Measurements from ENCODE around the gene MYCBP2. TPM values are rescaled to one million over a fixed set of nuclear protein-coding genes. Genes with fewer than 3 reads are reported as not detected.
"Not testable (repeated sequence)": the region's sequence is repeated elsewhere in the genome, so short reads cannot be mapped to it uniquely, and the experiment has no call there.

The MYCBP2 gene
- total and polyA plus RNA-seq, 4 donors: 23.2 to 130 (median 57.9) TPM

- no peak overlapping the region for H3K9ac ChIP-seq (ENCODE audit: insufficient read depth in 1 of 2, low read length in 2 of 2)
- WGBS, 2 donors: 40 to 70% methylated on average over 3 of the region's 3 CpGs
Observed at GRCh38 chr13:77298426-77298825, 28.5 kb downstream of the MYCBP2 start.

GRCh38 chr13:77291774-77292173, 35.1 kb downstream of the MYCBP2 start:
- H3K4me3 ChIP-seq: no peak overlapping the region
- WGBS, 2 donors: 68% methylated on average over 4 of the region's 4 CpGs
- no peaks in the 10 kb centered on the region for H3K4me1 ChIP-seq (ENCODE audit: control insufficient read depth in 5 of 5, insufficient read depth in 5 of 5, low read length in 5 of 5)
- H3K9ac ChIP-seq (ENCODE audit: insufficient read depth in 1 of 2, low read length in 2 of 2): no peak overlapping the region
- no peak overlapping the region for H3K27ac ChIP-seq (ENCODE audit: low read depth in 1 of 2, low read length in 1 of 2)
- DNase-seq (peak in 1 of 3 donors; percentile 54), ATAC-seq (ENCODE audit: insufficient read depth, low FRiP score) (no peak)
- peaks cover 5 to 40% (median 24%) of the 10 kb centered on the region in 4 donors for H3K36me3 ChIP-seq (ENCODE audit: control insufficient read depth in 4 of 4, insufficient read depth in 4 of 4, low read length in 4 of 4)
- H3K9me3 ChIP-seq (ENCODE audit: control insufficient read depth in 4 of 4, insufficient read depth in 3 of 4, low read length in 3 of 4): peaks cover 0 to 10% (median 1%) of the 10 kb centered on the region in 4 donors
- no peak for TF ChIP-seq CTCF (IDR thresholded peaks at IDR 0.05; ENCODE audit: control extremely low read depth, extremely low read depth)
- H3K27me3 ChIP-seq (ENCODE audit: control insufficient read depth in 3 of 3, insufficient read depth in 3 of 3, low read length in 2 of 3): no peaks in the 10 kb centered on the region

More at GRCh38 chr13:77298426-77298825, 28.5 kb downstream of the MYCBP2 start:
- peaks cover under 1 to 12% (median 4%) of the 10 kb centered on the region in 4 donors for H3K36me3 ChIP-seq (ENCODE audit: control insufficient read depth in 4 of 4, insufficient read depth in 4 of 4, low read length in 4 of 4)
- no peak for TF ChIP-seq CTCF (IDR thresholded peaks at IDR 0.05; ENCODE audit: control extremely low read depth, extremely low read depth)
- H3K4me1 ChIP-seq (ENCODE audit: control insufficient read depth in 5 of 5, insufficient read depth in 5 of 5, low read length in 5 of 5): peaks cover 3 to 34% (median 9%) of the 10 kb centered on the region in 5 donors
- H3K4me3 ChIP-seq: no peak overlapping the region
- H3K9me3 ChIP-seq (ENCODE audit: control insufficient read depth in 4 of 4, insufficient read depth in 3 of 4, low read length in 3 of 4): no peaks in the 10 kb centered on the region
- DNase-seq: no peak
- H3K27me3 ChIP-seq (ENCODE audit: control insufficient read depth in 3 of 3, insufficient read depth in 3 of 3, low read length in 2 of 3): no peaks in the 10 kb centered on the region
- H3K27ac ChIP-seq (ENCODE audit: low read depth in 1 of 2, low read length in 1 of 2): no peak overlapping the region
- no peak for ATAC-seq (ENCODE audit: insufficient read depth, low FRiP score)

GRCh38 chr13:77290342-77290741, 36.6 kb downstream of the MYCBP2 start:
- H3K36me3 ChIP-seq (ENCODE audit: control insufficient read depth in 4 of 4, insufficient read depth in 4 of 4, low read length in 4 of 4): peaks cover 3 to 43% (median 21%) of the 10 kb centered on the region in 4 donors
- 96 to 98% methylated on average over 2 of the region's 2 CpGs for WGBS, 2 donors
- DNase-seq: no peak
- no peak overlapping the region for H3K27ac ChIP-seq (ENCODE audit: low read depth in 1 of 2, low read length in 1 of 2)
- H3K4me3 ChIP-seq: no peak overlapping the region
- peaks cover 0 to 10% (median 1%) of the 10 kb centered on the region in 4 donors for H3K9me3 ChIP-seq (ENCODE audit: control insufficient read depth in 4 of 4, insufficient read depth in 3 of 4, low read length in 3 of 4)
- ATAC-seq (ENCODE audit: insufficient read depth, low FRiP score): no peak
- no peak overlapping the region for H3K9ac ChIP-seq (ENCODE audit: insufficient read depth in 1 of 2, low read length in 2 of 2)
- no peaks in the 10 kb centered on the region for H3K4me1 ChIP-seq (ENCODE audit: control insufficient read depth in 5 of 5, insufficient read depth in 5 of 5, low read length in 5 of 5)
- no peaks in the 10 kb centered on the region for H3K27me3 ChIP-seq (ENCODE audit: control insufficient read depth in 3 of 3, insufficient read depth in 3 of 3, low read length in 2 of 3)
- TF ChIP-seq CTCF (IDR thresholded peaks at IDR 0.05; ENCODE audit: control extremely low read depth, extremely low read depth): no peak

- Histone ChIP-seq H3K27ac (ENCODE audit: low read depth in 1 of 2, low read length in 1 of 2) (no peak overlapping the region), H3K4me1 (ENCODE audit: control insufficient read depth in 5 of 5, insufficient read depth in 5 of 5, low read length in 5 of 5) (no peaks in the 10 kb centered on the region), H3K9ac (ENCODE audit: insufficient read depth in 1 of 2, low read length in 2 of 2) (no peak overlapping the region), H3K9me3 (ENCODE audit: control insufficient read depth in 4 of 4, insufficient read depth in 3 of 4, low read length in 3 of 4) (peaks cover 0 to 10% (median 1%) of the 10 kb centered on the region in 4 donors), H3K4me3 (no peak overlapping the region), H3K27me3 (ENCODE audit: control insufficient read depth in 3 of 3, insufficient read depth in 3 of 3, low read length in 2 of 3) (no peaks in the 10 kb centered on the region), H3K36me3 (ENCODE audit: control insufficient read depth in 4 of 4, insufficient read depth in 4 of 4, low read length in 4 of 4) (peaks cover 3 to 43% (median 21%) of the 10 kb centered on the region in 4 donors)
- DNase-seq (no peak), ATAC-seq (ENCODE audit: insufficient read depth, low FRiP score) (no peak)
- TF ChIP-seq CTCF (IDR thresholded peaks at IDR 0.05; ENCODE audit: control extremely low read depth, extremely low read depth): no peak
Observed at GRCh38 chr13:77289851-77290250, 37.0 kb downstream of the MYCBP2 start.

- ATAC-seq (ENCODE audit: insufficient read depth, low FRiP score); H3K4me3 ChIP-seq; H3K27me3 ChIP-seq (ENCODE audit: control insufficient read depth in 3 of 3, insufficient read depth in 3 of 3, low read length in 2 of 3); DNase-seq; H3K4me1 ChIP-seq (ENCODE audit: control insufficient read depth in 5 of 5, insufficient read depth in 5 of 5, low read length in 5 of 5); H3K9ac ChIP-seq (ENCODE audit: insufficient read depth in 1 of 2, low read length in 2 of 2); H3K9me3 ChIP-seq (ENCODE audit: control insufficient read depth in 4 of 4, insufficient read depth in 3 of 4, low read length in 3 of 4); H3K27ac ChIP-seq (ENCODE audit: low read depth in 1 of 2, low read length in 1 of 2): not testable (repeated sequence)
- 87 to 95% methylated on average over 3 of the region's 3 CpGs for WGBS, 2 donors
- H3K36me3 ChIP-seq (ENCODE audit: control insufficient read depth in 4 of 4, insufficient read depth in 4 of 4, low read length in 4 of 4): peaks cover 0 to 18% (median 6%) of the 10 kb centered on the region in 4 donors
Observed at GRCh38 chr13:77285632-77286031, 41.3 kb downstream of the MYCBP2 start.

Measured in lung (tissue), 12 donors.